ENCODE measurements around the gene EPB42.

EPB42 gene

GRCh38 chr15:43193710-43194109, 27.1 kb downstream of the EPB42 start:
- no peak for TF ChIP-seq CTCF (IDR thresholded peaks at IDR 0.05; ENCODE audit: low read depth, low read length)
- DNase-seq (ENCODE audit: extremely low read depth, low read depth) = no peak

- no peak for TF ChIP-seq CTCF (IDR thresholded peaks at IDR 0.05; ENCODE audit: low read depth, low read length)
- DNase-seq (ENCODE audit: extremely low read depth, low read depth) = no peak
Measured at GRCh38 chr15:43190178-43190577, 30.6 kb downstream of the EPB42 start.

- DNase-seq (ENCODE audit: extremely low read depth, low read depth) = no peak
- no peak for TF ChIP-seq CTCF (IDR thresholded peaks at IDR 0.05; ENCODE audit: low read depth, low read length)
Measured at GRCh38 chr15:43189296-43189695, 31.5 kb downstream of the EPB42 start.

- DNase-seq (ENCODE audit: extremely low read depth, low read depth) = peak; percentile 30
- peak; percentile 69 for TF ChIP-seq CTCF (IDR thresholded peaks at IDR 0.05; ENCODE audit: low read depth, low read length)
Measured at GRCh38 chr15:43187544-43188155, 33.2 kb downstream of the EPB42 start.

- TF ChIP-seq CTCF (IDR thresholded peaks at IDR 0.05; ENCODE audit: low read depth, low read length) = no peak
- no peak for DNase-seq (ENCODE audit: extremely low read depth, low read depth)
Measured at GRCh38 chr15:43186003-43186353, 34.8 kb downstream of the EPB42 start.

- TF ChIP-seq CTCF (IDR thresholded peaks at IDR 0.05; ENCODE audit: low read depth, low read length) = peak; percentile 57
- DNase-seq (ENCODE audit: extremely low read depth, low read depth) = peak; percentile 66
Measured at GRCh38 chr15:43185157-43186002, 35.4 kb downstream of the EPB42 start, which contains the start of gene CCNDBP1. Gene CCNDBP1 (plus strand): TSS chr15:43185403. CDS start chr15:43185499, 96 bp downstream.

GRCh38 chr15:43184407-43185124, 36.3 kb downstream of the EPB42 start:
- no peak for TF ChIP-seq CTCF (IDR thresholded peaks at IDR 0.05; ENCODE audit: low read depth, low read length)

More at GRCh38 chr15:43184407-43185124, 36.3 kb downstream of the EPB42 start:
- no peak for DNase-seq (ENCODE audit: extremely low read depth, low read depth)

Data from AG09319 (cell line).